Activated CD8-positive, alpha-beta memory T cell treated with anti-CD3 and anti-CD28 coated beads for 1 hour (primary cell): Measurements from ENCODE around the gene CACNA2D3.

ENCODE experiments used
- DNase-seq, 2 donors: peaks; one replicate each; pipeline ENCODE4 v3.0.0-alpha.2; 2020; ENCODE audit warnings: low read depth in 1 of 2; ENCODE audit errors: extremely low read depth in 1 of 2

Gene CACNA2D3

GRCh38 chr3:54653456-54654195, 531.3 kb downstream of the CACNA2D3 start:
- DNase-seq = no peak

- DNase-seq = no peak
Measured at GRCh38 chr3:54654776-54655175, 532.4 kb downstream of the CACNA2D3 start.

GRCh38 chr3:54659347-54659746, 537.0 kb downstream of the CACNA2D3 start:
- DNase-seq = no peak

GRCh38 chr3:54660714-54661132, 538.4 kb downstream of the CACNA2D3 start:
- no peak for DNase-seq

- no peak for DNase-seq
Measured at GRCh38 chr3:54661151-54661550, 538.8 kb downstream of the CACNA2D3 start.

GRCh38 chr3:54663501-54664011, 541.2 kb downstream of the CACNA2D3 start:
- DNase-seq = no peak

- DNase-seq = no peak
Measured at GRCh38 chr3:54665016-54665600, 542.8 kb downstream of the CACNA2D3 start.

GRCh38 chr3:54668236-54668635, 545.9 kb downstream of the CACNA2D3 start:
- no peak for DNase-seq

GRCh38 chr3:54670201-54671000, 548.0 kb downstream of the CACNA2D3 start:
- DNase-seq = no peak

GRCh38 chr3:54671511-54671910, 549.2 kb downstream of the CACNA2D3 start:
- no peak for DNase-seq

- DNase-seq = no peak
Measured at GRCh38 chr3:54676087-54676486, 553.7 kb downstream of the CACNA2D3 start.

- DNase-seq = no peak
Measured at GRCh38 chr3:54681706-54682105, 559.4 kb downstream of the CACNA2D3 start.

GRCh38 chr3:54685213-54685612, 562.9 kb downstream of the CACNA2D3 start:
- no peak for DNase-seq

GRCh38 chr3:54691289-54691771, 569.0 kb downstream of the CACNA2D3 start:
- no peak for DNase-seq

- DNase-seq = no peak
Measured at GRCh38 chr3:54696313-54696712, 574.0 kb downstream of the CACNA2D3 start.

- no peak for DNase-seq
Measured at GRCh38 chr3:54698054-54698453, 575.7 kb downstream of the CACNA2D3 start.

GRCh38 chr3:54703923-54704322, 581.6 kb downstream of the CACNA2D3 start:
- DNase-seq = no peak

GRCh38 chr3:54705730-54706129, 583.4 kb downstream of the CACNA2D3 start:
- no peak for DNase-seq

GRCh38 chr3:54706738-54707137, 584.4 kb downstream of the CACNA2D3 start:
- DNase-seq = no peak

GRCh38 chr3:54709785-54710184, 587.4 kb downstream of the CACNA2D3 start:
- DNase-seq = no peak

- no peak for DNase-seq
Measured at GRCh38 chr3:54710954-54711353, 588.6 kb downstream of the CACNA2D3 start.
